Endothelial cell of umbilical vein (primary cell): ENCODE measurements around the gene SPPL2C. TPM values are rescaled to one million over a fixed set of nuclear protein-coding genes. Genes with fewer than 3 reads are reported as not detected.

ENCODE experiments used
- BruUV-seq: library from RNA; stranded (reverse); fragments of 400-500 nt; replicated peaks from 2 replicates; lab custom pipeline; 2021; lab: Mats Ljungman, UMichigan
- CTCF ChIA-PET: fragments of 300-600, 350-600 bp; sonication (Branson Sonifier 250); formaldehyde crosslinking; loops from one replicate; lab custom pipeline; 2021; ENCODE audit warnings: antibody characterized with exemption, inconsistent platforms; lab: Charles Lee
- POLR2A ChIA-PET: fragments of 300-600, 350-600 bp; sonication (Branson Sonifier 250); formaldehyde crosslinking; loops from one replicate; lab custom pipeline; 2021; ENCODE audit warnings: antibody characterized with exemption, inconsistent platforms; lab: Charles Lee
- DNase-seq: peaks from one replicate; pipeline ENCODE4 v3.0.0-alpha.2; 2011; ENCODE audit warnings: low read depth, low spot score
- FAIRE-seq: peaks from 2 replicates; lab custom pipeline; 2011; peaks lifted over from hg19 to GRCh38; lab: Jason Lieb, UNC
- H2AFZ ChIP-seq: 2 replicates; pipeline ENCODE4 v1.6.0; 2012; ENCODE audit warnings: low read depth, low read length, control low read depth, inconsistent platforms
- H3K27ac ChIP-seq: 2 replicates; pipeline ENCODE4 v1.5.1; 2011; ENCODE audit warnings: low read depth, mild to moderate bottlenecking, control low read depth, low read length, moderate library complexity; ENCODE audit not compliant: insufficient read depth
- H3K27me3 ChIP-seq, 2 experiments: 2 replicates each; pipeline versions ENCODE4 v1.6.0 to v1.6.1; 2011; ENCODE audit warnings: low read length in 2 of 2, mixed read lengths in 1 of 2; ENCODE audit not compliant: control insufficient read depth in 2 of 2, insufficient read depth in 2 of 2
- H3K36me3 ChIP-seq, 2 experiments: 2 replicates in 1 of 2; 3 replicates in 1 of 2; pipeline ENCODE4 v1.5.1; 2011; ENCODE audit warnings: low read length in 2 of 2, mild to moderate bottlenecking in 1 of 2, moderate library complexity in 1 of 2; ENCODE audit not compliant: control insufficient read depth in 2 of 2, insufficient read depth in 2 of 2; ENCODE audit errors: extremely low read depth in 1 of 2
- H3K4me1 ChIP-seq: 3 replicates; pipeline ENCODE4 v1.5.1; 2011; ENCODE audit warnings: mild to moderate bottlenecking, low read length; ENCODE audit not compliant: control insufficient read depth, insufficient read depth; ENCODE audit errors: extremely low read depth
- H3K4me2 ChIP-seq: 2 replicates; pipeline ENCODE4 v1.6.1; 2011; ENCODE audit warnings: low read length, control low read depth, mixed read lengths; ENCODE audit not compliant: insufficient read depth
- H3K4me3 ChIP-seq, 3 experiments: fragments of 200-600 bp in 1 of 3; sonication (generic), shearing (Covaris generic) in 1 of 3; replicated peaks in 1 of 3; 2 replicates each; pipeline ENCODE4 v1.5.1; 2011 to 2016; ENCODE audit warnings: control low read depth in 3 of 3, low read length in 3 of 3, mild to moderate bottlenecking in 2 of 3, inconsistent platforms in 1 of 3, low read depth in 1 of 3, moderate library complexity in 1 of 3; ENCODE audit not compliant: insufficient read depth in 1 of 3
- H3K79me2 ChIP-seq: 2 replicates; pipeline ENCODE4 v1.6.0; 2012; ENCODE audit warnings: low read length, inconsistent platforms; ENCODE audit not compliant: control insufficient read depth, insufficient read depth
- H3K9ac ChIP-seq: replicated peaks from 2 replicates; pipeline ENCODE3; 2011; ENCODE audit warnings: low read length, control low read depth; ENCODE audit not compliant: insufficient read depth; ENCODE audit errors: extremely low read depth
- H3K9me1 ChIP-seq: replicated peaks from 3 replicates; pipeline ENCODE4 v1.6.0; 2011; ENCODE audit warnings: mild to moderate bottlenecking, low read length; ENCODE audit not compliant: control insufficient read depth, insufficient read depth; ENCODE audit errors: extremely low read depth
- H3K9me3 ChIP-seq: replicated peaks from 2 replicates; pipeline ENCODE4 v1.5.1; 2012; ENCODE audit warnings: low read length, inconsistent platforms; ENCODE audit not compliant: control insufficient read depth, insufficient read depth
- H4K20me1 ChIP-seq: replicated peaks from 2 replicates; pipeline ENCODE3; 2011; ENCODE audit warnings: mild to moderate bottlenecking, low read length; ENCODE audit not compliant: control insufficient read depth, insufficient read depth; ENCODE audit errors: extremely low read depth
- EZH2 ChIP-seq: IDR thresholded peaks from 2 replicates; pipeline ENCODE4 v1.6.1; 2012; ENCODE audit warnings: borderline replicate concordance, low read depth, mild to moderate bottlenecking, moderate library complexity, low read length, inconsistent platforms; ENCODE audit not compliant: severe bottlenecking
- FOS ChIP-seq: IDR thresholded peaks from 2 replicates; pipeline ENCODE4 v1.6.1; 2011; ENCODE audit warnings: mild to moderate bottlenecking, low read length, moderate library complexity, borderline replicate concordance; ENCODE audit not compliant: insufficient read depth
- GATA2 ChIP-seq: IDR thresholded peaks from 2 replicates; pipeline ENCODE4 v1.7.0; 2011; ENCODE audit warnings: low read depth, mild to moderate bottlenecking, moderate library complexity, mixed read lengths, low read length; ENCODE audit not compliant: insufficient read length, insufficient read depth
- JUN ChIP-seq: IDR thresholded peaks from 2 replicates; pipeline ENCODE4 v1.6.1; 2011; ENCODE audit warnings: borderline replicate concordance, low read depth; ENCODE audit not compliant: insufficient read length, insufficient read depth
- MYC ChIP-seq: IDR thresholded peaks from one replicate; pipeline ENCODE4 v1.6.1; 2011; ENCODE audit warnings: mild to moderate bottlenecking, low read depth, low read length
- POLR2A ChIP-seq: IDR thresholded peaks from 2 replicates; pipeline ENCODE4 v1.6.1; 2012; ENCODE audit warnings: low read depth, mild to moderate bottlenecking, control low read depth, low read length
- POLR2AphosphoS5 ChIP-seq: IDR thresholded peaks from 2 replicates; pipeline ENCODE4 v1.6.1; 2012; ENCODE audit warnings: low read depth, mild to moderate bottlenecking, control low read depth, low read length, moderate library complexity; ENCODE audit not compliant: insufficient read depth
- dilution Hi-C: fragments of 300-500 bp; cut with MboI; formaldehyde crosslinking; loops from one replicate; pipeline ENCODE4 v1.15.0; 2019; ENCODE audit warnings: low sequenced_read_pairs; ENCODE audit not compliant: extremely low pct_ligation_motif_present
- intact Hi-C: fragments of 100-400 bp; cut with micrococcal nuclease; formaldehyde crosslinking; loops from one replicate; pipeline ENCODE4 v1.10.0; 2022
- polyA plus RNA-seq, 4 experiments: library from polyadenylated mRNA; depleted of rRNA in 3 of 4; stranded (reverse) in 3 of 4; unstranded in 1 of 4; fragments of >200 nt; gene quantifications; 2 replicates each; pipeline versions ENCODE4 v1.2.1 to v1.2.3, GENCODE V29; 2011 to 2012; ENCODE audit warnings: missing spikeins in 1 of 4
- total RNA-seq: library from RNA; stranded (reverse); gene quantifications from 2 replicates; pipeline ENCODE4 v1.2.3, GENCODE V29; 2021
- TF ChIP-seq, protein P1 (sequence below): IDR thresholded peaks from 2 replicates; pipeline ENCODE4 v1.6.1; 2011; ENCODE audit not compliant: insufficient read depth, insufficient read length
- TF ChIP-seq, protein P2 (sequence below), 2 donors: IDR thresholded peaks; 1 replicate in 1 of 2; 2 replicates in 1 of 2; pipeline ENCODE4 v1.5.1; 2011; ENCODE audit warnings: low read length in 2 of 2, mild to moderate bottlenecking in 2 of 2, moderate library complexity in 2 of 2, control low read depth in 1 of 2, inconsistent platforms in 1 of 2, low read depth in 1 of 2; ENCODE audit not compliant: insufficient read depth in 1 of 2; ENCODE audit errors: extremely low read depth in 1 of 2

SPPL2C gene
- total and polyA plus RNA-seq, 2 donors (not counting 3 experiments of a cell fraction or from before 2014, with no cell fraction given): not detected

DNA sequence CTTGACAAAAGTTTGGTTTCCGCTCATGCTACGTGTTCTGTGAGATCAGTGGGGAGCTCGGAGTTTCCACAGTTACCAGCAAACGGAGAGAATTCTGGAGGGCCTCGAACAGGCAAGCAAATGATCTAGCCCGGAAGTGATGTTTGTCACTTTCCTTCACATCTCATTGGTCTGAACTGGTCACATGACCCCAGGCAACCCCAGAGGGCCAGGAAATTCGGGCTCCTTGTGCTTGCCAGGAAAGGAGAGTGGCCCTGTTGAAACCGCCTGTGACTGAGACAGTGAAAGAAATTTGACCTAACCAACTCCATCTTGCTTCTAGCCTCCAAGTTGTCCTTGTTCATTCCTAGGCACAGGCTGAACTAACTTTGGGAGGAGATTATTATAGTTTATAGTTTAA, 23.0 kb downstream of the SPPL2C start:
- Histone ChIP-seq H3K4me2 (no peak overlapping the region), H3K4me3 (no peak overlapping the region), H3K9ac (no peak overlapping the region), H3K36me3 (no peaks in the 10 kb centered on the region), H3K27me3 (peaks cover 4 to 5% of the 10 kb centered on the region in 2 experiments), H3K9me3 (no peaks in the 10 kb centered on the region), H3K4me1 (no peaks in the 10 kb centered on the region), H3K79me2 (no peaks in the 10 kb centered on the region), H4K20me1 (no peaks in the 10 kb centered on the region), H2AFZ (no peak overlapping the region), H3K9me1 (no peaks in the 10 kb centered on the region), H3K27ac (no peak overlapping the region)
- no TSS peak for BruUV-seq
- DNase-seq: no peak
- dilution Hi-C loops (no loop called here), intact Hi-C loops (no loop called here)
- TF ChIP-seq, protein P1, sequence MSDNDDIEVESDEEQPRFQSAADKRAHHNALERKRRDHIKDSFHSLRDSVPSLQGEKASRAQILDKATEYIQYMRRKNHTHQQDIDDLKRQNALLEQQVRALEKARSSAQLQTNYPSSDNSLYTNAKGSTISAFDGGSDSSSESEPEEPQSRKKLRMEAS: no peak
- no peak for TF ChIP-seq MYC
- no peak for TF ChIP-seq FOS
- no peak for TF ChIP-seq POLR2A
- no peak for TF ChIP-seq EZH2
- no peak for TF ChIP-seq POLR2AphosphoS5
- ChIA-PET POLR2A (no interaction called here), CTCF (interaction anchor here (1.2 kb wide), 1 partner anchor 227 kb away, joined by 5 read pairs; no protein-coding TSS in a partner anchor)
- no peak for FAIRE-seq

DNA sequence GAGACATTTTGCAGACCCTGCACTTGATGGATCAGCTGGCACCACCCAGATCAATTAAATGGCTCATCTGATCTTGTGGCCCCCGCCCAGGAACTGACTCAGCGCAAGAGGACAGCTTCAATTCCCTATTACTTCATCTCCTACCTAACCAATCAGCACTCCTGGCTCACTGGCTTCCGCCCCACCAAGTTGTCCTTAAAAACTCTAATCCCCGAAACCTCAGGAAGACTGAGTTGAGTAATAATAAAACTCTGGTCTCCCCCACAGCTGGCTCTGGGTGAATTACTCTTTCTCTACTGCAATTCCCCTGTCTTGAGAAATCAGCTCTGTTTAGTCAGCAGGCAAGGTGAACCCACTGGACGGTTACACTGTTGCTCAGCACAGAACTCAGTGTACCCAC, 23.6 kb downstream of the SPPL2C start:
- TF ChIP-seq POLR2AphosphoS5: no peak
- no peak for TF ChIP-seq MYC
- TF ChIP-seq GATA2: no peak
- no peak for TF ChIP-seq POLR2A
- no peak for TF ChIP-seq FOS
- TF ChIP-seq, protein P2, sequence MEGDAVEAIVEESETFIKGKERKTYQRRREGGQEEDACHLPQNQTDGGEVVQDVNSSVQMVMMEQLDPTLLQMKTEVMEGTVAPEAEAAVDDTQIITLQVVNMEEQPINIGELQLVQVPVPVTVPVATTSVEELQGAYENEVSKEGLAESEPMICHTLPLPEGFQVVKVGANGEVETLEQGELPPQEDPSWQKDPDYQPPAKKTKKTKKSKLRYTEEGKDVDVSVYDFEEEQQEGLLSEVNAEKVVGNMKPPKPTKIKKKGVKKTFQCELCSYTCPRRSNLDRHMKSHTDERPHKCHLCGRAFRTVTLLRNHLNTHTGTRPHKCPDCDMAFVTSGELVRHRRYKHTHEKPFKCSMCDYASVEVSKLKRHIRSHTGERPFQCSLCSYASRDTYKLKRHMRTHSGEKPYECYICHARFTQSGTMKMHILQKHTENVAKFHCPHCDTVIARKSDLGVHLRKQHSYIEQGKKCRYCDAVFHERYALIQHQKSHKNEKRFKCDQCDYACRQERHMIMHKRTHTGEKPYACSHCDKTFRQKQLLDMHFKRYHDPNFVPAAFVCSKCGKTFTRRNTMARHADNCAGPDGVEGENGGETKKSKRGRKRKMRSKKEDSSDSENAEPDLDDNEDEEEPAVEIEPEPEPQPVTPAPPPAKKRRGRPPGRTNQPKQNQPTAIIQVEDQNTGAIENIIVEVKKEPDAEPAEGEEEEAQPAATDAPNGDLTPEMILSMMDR (IDR thresholded peaks at IDR 0.05; ENCODE audit: extremely low read depth in 1 of 2, insufficient read depth in 1 of 2, low read depth in 1 of 2, low read length in 2 of 2): no peak
- TF ChIP-seq JUN: no peak
- TF ChIP-seq EZH2: no peak
- TF ChIP-seq, protein P1: no peak
- dilution Hi-C loops: no loop called here
- H3K9me1 ChIP-seq: no peaks in the 10 kb centered on the region
- no peak overlapping the region for H3K4me2 ChIP-seq
- BruUV-seq: no TSS peak
- no peaks in the 10 kb centered on the region for H3K9me3 ChIP-seq
- H3K27ac ChIP-seq: no peak overlapping the region
- intact Hi-C loops: no loop called here
- H3K36me3 ChIP-seq: no peaks in the 10 kb centered on the region
- no peak for DNase-seq
- H3K79me2 ChIP-seq: no peaks in the 10 kb centered on the region
- CTCF ChIA-PET: interaction anchor here (1.2 kb wide), 1 partner anchor 228 kb away, joined by 5 read pairs; no protein-coding TSS in a partner anchor
- H3K9ac ChIP-seq: no peak overlapping the region
- H3K27me3 ChIP-seq: peaks cover 4 to 5% of the 10 kb centered on the region in 2 experiments
- no peaks in the 10 kb centered on the region for H4K20me1 ChIP-seq
- POLR2A ChIA-PET: no interaction called here
- H2AFZ ChIP-seq: no peak overlapping the region
- FAIRE-seq: no peak
- no peak overlapping the region for H3K4me3 ChIP-seq
- H3K4me1 ChIP-seq: no peaks in the 10 kb centered on the region
